GM19397 (cell line): ENCODE results near the gene FGD3.
"Not testable (repeated sequence)": the region's sequence is repeated elsewhere in the genome, so short reads cannot be mapped to it uniquely, and the experiment has no call there.

ENCODE experiments used
- ATAC-seq: cut with Tn5 transposase; IDR thresholded peaks from one replicate; pipeline ENCODE4 v1.9.1; 2021; ENCODE audit warnings: mild to moderate bottlenecking, moderate library complexity; ENCODE audit not compliant: unreplicated experiment

Gene FGD3

DNA sequence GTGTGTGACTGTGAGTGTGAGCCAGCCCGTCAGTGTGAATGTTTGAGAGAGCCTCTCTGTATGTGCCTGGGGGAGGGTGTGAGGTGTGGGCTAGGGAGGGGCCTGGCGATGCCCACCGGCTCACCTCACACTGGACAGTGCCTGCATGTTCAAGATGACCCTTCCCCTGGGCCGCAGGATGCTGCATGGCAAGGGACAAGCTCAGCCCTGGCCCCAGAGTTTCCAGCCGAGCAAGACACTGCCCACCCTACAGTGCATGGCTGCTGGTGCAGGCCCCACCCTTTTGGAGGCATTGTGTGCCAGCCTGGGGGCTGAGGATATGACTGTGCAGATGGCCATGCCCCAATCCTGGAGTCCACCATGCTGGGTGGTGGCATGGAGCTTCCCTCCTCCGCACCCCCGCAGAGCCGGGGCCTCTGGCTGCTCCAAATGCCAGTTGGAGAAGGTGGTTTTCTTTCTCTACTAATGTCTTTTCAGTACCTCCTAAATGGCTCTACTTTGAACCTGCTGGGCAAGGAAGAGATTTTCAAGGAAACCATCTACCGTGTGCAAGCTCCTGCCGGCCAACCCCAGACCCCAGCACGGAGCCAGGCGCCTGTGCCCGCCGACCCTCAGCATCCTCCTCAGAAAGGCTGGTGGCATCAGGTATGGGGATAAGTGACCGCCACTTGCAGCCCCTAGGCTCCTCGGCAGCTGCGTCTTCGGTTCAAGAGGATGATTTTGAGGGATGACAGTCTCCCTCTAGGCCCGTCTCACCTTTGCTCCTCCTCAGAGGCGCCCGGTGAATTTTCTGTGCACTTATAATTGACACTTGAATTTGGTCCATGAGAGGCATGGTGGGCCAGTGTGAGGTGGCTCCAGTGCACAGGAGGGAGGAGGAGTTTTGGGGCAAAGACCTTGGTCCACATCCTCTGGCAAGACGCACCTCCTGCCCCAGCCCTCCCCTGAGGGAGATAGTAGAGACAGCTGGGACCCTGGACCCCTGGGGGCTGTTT lies 27.7 kb downstream of the FGD3 start:
- no peak for ATAC-seq

DNA sequence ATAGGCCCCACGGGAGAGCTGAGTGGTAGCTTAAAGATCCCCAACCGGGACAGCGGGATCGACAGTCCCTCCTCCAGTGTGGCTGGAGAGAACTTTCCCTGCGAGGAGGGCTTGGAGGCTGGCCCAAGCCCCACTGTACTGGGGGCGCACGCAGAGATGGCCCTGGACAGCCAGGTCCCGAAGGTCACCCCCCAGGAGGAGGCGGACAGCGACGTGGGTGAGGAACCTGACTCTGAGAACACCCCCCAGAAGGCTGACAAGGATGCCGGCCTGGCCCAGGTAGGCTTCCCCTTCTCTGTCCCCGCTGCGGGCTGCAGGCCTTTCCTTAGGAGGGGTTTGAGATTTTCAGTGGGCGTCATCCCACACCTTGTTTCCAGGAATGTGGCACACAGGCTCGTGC lies 29.1 kb downstream of the FGD3 start:
- no peak for ATAC-seq

DNA sequence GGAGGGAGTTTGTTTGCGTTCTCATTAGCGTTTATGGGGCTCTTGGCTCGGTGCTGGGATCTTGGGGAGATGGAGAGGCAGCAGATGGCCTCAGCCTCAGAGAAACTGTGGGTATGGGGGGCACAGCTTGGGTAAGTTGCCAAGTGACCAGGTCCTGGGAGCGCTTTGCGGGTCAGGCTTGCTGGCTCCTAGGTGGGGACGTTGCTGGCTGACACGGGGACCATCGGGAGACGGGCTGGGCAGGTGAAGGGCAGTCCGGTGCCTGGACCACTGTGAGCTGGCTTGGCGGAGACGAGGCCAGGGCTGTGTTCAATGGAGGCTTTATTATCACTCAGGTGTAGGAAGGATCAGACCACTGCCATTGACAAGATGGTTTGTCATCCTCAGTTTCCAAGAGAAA lies 30.0 kb downstream of the FGD3 start:
- ATAC-seq: no peak

GRCh38 chr9:92978345-92978875 lies 31.1 kb downstream of the FGD3 start:
- ATAC-seq: no peak

GRCh38 chr9:92979283-92980056 lies 32.1 kb downstream of the FGD3 start:
- ATAC-seq: no peak

GRCh38 chr9:92980085-92980745 lies 32.9 kb downstream of the FGD3 start:
- ATAC-seq: no peak

GRCh38 chr9:92982130-92982529 lies 34.8 kb downstream of the FGD3 start:
- ATAC-seq: no peak

DNA sequence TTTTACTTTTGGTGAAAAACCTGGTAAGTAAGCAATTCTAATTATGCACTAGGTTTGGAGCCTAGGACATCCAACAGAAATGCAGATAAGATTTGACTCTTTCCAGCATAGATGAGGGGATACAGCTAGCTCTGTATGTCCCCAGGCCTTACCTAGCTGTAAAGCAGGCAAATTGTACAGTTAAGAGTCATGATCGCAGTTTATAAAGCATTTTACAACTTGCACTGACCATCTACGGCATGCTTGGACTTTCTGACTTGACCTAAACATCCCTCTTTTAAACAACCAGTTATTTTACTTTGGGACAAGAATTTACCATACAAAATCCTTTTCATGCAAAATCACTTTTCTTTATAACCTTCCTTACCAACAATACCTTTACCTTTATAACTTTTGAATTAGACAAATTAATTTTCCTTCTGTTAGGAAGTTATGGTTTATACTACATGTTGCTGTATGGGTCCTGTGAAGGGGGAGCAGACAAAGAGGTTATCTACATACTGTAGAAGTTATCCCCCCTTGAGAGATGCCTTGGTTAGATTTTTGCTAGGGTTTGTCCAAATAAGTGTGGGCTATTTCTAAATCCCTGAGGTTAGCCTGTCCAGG lies 36.8 kb downstream of the FGD3 start:
- no peak for ATAC-seq

DNA sequence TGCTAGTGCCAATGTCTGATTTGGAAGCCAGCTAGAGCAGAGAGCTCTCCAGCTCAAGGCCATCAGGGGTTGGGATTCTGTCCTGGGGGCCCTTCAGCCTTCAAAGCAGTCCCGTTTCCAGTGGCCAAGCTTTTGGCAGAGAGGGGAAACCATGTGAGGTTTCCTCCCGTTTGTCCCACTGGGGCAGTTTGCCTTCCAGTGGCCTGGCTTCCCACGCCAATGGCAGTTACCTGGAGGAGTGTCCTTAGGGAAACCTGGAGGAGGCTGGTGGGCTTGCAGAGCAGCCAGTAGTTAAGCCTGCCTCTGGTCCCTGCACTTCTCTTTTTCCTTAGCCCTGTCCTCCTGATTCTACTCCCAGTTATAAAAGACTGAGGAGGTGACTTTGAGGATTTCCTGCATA lies 37.7 kb downstream of the FGD3 start:
- ATAC-seq: no peak

DNA sequence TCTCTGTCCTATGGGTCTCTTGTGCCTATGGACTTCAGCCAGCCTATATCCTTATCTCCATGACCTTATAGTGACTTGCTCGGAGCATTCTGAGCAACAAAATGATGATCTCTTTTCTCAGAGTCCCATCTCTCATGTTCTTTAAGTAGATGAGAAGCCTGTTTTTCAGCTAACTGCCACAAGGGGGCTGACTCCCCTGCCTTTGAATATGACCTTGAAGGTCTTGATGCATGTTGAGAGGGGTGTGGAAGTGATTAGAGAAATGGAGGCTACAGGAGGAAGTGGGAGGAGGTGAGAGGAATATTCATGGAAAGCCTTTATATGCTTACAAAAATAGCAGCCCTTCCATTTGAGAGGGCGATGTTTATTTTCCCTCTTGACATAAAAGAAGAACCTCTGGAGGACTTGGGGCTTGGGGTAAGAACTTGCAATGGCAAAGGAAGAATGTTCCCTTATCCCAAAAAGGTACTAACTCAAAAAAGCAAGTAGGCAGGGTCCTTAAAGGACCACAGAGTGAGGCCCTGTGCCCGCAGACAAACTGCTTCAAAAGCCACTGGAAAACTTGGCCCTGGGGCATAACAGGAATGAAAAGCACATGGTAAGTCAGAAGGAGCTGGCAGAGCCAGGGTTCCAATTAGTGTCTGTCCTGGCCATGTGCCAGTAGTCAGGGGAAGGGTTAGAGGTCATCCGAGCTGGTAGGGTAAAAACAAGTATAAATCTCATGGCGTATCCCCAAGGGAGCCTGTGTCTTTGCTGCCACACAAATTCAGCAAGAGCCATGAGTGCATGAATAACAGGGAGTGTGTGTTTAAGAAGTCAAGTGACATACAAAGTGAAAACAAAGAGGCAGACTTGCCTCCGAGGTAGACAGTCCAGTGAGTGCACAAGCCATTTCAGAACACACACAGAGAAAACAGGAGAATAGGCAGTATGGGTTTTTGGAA lies 39.1 kb downstream of the FGD3 start:
- ATAC-seq: no peak

GRCh38 chr9:92988215-92988768 lies 41.0 kb downstream of the FGD3 start:
- no peak for ATAC-seq

DNA sequence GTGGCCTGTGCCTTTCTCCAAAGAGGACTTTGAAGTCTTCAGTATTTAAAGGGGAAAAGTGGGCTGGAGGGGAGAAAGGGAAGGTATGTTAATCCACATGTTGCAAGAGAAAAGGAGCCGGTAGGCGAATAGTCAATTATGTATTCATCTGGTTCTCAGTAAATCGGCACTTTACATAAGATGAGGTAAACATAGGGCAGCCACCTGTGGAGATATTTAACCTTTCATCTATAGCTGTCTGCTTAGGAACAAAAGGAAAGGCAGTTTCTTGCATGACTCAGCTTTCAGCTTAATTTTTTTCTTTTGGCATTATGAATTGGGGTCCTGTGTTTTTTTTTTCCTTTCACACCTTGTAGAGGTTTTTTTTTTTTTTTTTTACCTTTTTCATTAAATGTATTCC lies 42.2 kb downstream of the FGD3 start:
- ATAC-seq: no peak

DNA sequence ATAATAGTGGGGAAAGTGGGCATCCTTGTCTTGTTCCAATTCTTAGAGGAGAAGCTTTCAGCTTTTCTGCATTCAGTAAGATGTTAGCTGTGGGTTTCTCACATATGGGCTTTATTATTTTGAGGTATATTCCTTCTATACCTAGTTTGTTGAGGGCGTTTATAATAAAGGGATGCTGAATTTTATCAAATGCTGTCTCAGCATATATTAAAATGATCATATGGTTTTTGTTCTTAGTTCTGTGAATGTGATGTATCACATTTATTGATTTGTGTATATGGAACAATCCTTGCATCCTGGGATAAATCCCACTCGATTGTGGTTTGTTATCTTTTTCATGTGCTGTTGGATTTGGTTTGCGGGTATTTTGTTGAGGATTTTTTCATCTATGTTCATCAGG lies 43.1 kb downstream of the FGD3 start:
- no peak for ATAC-seq

DNA sequence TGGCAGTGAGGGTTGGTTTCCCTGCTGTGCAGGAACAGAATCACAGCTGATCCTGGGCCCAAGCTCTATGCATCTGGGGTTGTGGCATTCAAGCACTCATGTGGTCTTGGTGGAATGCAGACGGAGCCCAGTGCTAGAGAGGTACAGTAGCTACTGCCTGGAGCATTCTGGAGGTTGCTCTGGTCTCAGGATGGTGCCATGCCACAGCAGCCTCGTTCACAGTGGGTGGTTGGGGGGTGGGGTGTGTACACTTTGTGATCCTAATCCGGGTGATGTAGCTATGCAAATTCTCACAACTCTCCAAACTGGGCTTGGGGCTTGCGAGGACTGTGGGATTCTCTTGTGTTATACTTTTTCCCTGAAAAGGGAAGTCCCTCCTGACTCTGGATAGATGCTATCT lies 45.2 kb downstream of the FGD3 start:
- ATAC-seq: no peak

GRCh38 chr9:92998871-92999270 lies 51.5 kb downstream of the FGD3 start:
- not testable (repeated sequence) for ATAC-seq

DNA sequence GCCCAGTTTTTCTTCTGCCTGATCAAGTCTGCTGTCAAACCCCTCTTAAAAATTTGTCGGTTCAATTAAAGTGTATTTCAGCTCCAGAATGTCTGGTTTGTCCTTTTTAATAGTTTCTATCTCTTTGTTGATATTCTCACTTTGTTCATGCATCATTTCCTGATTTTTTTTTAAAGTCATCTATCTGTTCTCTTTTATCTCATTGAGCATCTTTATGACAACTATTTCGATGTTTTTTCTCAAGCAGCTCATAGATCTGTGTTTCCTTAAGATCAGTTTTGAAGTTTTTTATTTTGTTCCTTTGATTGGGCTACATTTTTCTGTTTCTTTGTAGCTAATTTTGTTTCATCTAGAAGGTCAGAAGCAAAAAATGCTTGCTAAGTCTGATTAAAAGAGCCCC lies 53.7 kb downstream of the FGD3 start:
- ATAC-seq: no peak

DNA sequence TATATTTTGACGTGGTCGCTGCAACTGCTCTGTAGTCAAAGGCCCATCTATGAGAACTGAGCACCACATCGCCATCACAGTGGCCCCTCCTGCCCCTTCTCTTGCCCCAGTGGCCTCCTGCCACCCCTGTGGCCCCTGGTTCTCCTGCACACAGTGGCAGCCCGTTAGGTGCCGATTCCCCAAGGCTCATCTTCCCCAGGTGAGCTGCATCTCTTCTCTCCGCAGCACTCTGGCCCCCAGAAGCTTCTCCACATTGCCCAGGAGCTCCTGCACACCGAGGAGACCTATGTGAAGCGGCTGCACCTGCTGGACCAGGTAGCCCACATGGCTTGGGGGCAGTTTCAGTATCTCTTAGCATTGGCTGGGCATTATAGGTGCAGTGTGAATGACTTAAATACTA lies 55.4 kb downstream of the FGD3 start:
- ATAC-seq: no peak

GRCh38 chr9:93003552-93004407 lies 56.5 kb downstream of the FGD3 start:
- no peak for ATAC-seq
